Stimulated activated CD4-positive, alpha-beta T cell treated with anti-CD3 and anti-CD28 coated beads, Interleukin-2, amount 100 ng/mL, for 4 hours (primary cell): Measurements from ENCODE around the gene DKK1.
"Not testable (repeated sequence)": the region's sequence is repeated elsewhere in the genome, so short reads cannot be mapped to it uniquely, and the experiment has no call there.

Experiments used
- DNase-seq: peaks from one replicate; pipeline ENCODE4 v3.0.0-alpha.2; 2020; ENCODE audit warnings: low read depth

The DKK1 gene

DNA sequence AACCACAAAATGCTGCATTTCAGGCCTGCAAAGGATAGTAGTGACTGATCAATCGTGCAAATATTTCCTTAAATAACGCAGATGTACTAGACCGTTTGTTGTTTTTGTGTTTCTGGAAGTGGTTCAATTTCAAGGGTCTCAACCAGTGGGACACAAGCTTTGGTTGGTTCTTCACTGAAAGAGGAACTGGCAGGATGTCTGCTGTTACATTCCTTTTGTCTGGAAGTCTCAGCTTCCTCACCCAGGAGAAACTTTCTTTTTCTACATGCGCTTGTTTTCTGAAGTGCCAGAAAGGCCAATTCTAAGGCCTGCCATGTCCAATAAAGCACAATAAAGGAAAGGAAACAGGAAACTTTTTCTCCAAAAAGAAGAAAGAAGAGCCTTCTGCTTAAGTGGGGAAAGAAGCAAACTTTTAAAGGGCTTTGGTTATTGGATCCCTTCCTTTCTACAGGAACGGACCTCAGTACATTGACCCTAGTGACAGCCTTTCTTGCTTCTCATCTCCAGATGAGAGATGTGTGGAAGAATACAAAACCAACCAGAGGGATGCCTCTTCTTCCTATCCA, 4.1 kb downstream of the DKK1 start:
- DNase-seq, result no peak

- no peak for DNase-seq
Measured at GRCh38 chr10:52318822-52319464, 4.9 kb downstream of the DKK1 start.

- DNase-seq, result no peak
Measured at GRCh38 chr10:52319926-52320325, 5.8 kb downstream of the DKK1 start.

GRCh38 chr10:52322323-52322722, 8.2 kb downstream of the DKK1 start:
- DNase-seq, result no peak

DNA sequence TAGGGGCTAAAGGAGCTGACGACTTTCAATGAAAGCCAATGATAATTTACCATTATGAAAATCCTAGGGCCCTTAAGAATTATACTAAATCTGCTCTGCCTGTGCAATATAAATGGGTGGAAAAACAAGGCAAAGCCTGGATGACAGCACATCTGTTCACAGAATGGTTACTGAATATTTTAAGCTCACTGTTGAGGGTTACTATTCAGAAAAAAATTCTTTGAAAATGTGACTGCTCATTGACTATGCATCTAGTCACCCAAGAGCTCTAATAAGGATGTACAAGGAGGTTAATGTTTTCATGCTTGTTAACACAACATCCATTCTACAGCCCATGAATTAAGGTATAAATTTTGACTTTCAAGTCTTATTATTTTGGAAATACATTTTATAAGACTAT, 8.9 kb downstream of the DKK1 start:
- DNase-seq, result no peak

DNA sequence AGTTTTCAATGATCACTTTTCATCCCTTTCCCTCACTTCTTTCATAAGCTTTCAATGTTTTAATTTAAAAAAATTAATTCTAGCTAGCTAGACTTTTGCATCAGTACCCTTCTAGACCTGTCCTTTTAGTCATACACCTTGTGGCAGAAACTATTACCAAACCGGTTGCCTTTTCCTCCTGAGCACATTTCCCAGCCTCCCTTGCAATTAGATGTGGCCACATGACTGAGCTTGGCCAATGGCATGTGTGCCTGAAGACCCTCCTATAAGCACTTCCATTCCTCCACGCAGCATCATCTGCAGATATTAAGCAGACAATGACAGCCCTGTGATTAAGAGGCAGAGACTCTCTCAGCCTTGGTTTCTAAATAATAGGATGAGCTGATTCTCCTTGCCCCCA, 12.3 kb downstream of the DKK1 start:
- DNase-seq, result no peak

- no peak for DNase-seq
Measured at GRCh38 chr10:52331638-52332364, 17.7 kb downstream of the DKK1 start.

GRCh38 chr10:52332815-52333214, 18.7 kb downstream of the DKK1 start:
- DNase-seq, result no peak

GRCh38 chr10:52334595-52334994, 20.5 kb downstream of the DKK1 start:
- no peak for DNase-seq

GRCh38 chr10:52335665-52336064, 21.6 kb downstream of the DKK1 start:
- no peak for DNase-seq

DNA sequence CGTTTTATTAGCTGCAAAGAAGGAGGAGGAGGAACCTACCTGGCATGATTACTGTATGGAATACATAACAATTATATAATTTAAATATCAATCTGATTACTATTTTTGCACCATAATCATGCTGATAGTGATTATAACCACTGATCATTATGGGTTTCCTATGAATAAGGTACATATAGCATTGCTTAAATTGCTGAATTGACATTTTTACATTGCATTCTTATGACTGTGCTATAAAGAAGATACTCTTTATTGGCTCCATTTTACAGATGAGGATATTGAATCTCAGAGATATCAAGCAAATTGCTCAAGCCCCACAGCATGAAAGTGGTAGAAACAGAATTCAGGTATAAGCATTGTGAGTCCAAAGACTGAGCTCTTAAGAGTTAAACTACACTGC, 23.1 kb downstream of the DKK1 start:
- no peak for DNase-seq

GRCh38 chr10:52343439-52343838, 29.4 kb downstream of the DKK1 start:
- DNase-seq, result no peak

- DNase-seq, result no peak
Measured at GRCh38 chr10:52346394-52347326, 32.6 kb downstream of the DKK1 start.

- no peak for DNase-seq
Measured at GRCh38 chr10:52347327-52347667, 33.2 kb downstream of the DKK1 start.

DNA sequence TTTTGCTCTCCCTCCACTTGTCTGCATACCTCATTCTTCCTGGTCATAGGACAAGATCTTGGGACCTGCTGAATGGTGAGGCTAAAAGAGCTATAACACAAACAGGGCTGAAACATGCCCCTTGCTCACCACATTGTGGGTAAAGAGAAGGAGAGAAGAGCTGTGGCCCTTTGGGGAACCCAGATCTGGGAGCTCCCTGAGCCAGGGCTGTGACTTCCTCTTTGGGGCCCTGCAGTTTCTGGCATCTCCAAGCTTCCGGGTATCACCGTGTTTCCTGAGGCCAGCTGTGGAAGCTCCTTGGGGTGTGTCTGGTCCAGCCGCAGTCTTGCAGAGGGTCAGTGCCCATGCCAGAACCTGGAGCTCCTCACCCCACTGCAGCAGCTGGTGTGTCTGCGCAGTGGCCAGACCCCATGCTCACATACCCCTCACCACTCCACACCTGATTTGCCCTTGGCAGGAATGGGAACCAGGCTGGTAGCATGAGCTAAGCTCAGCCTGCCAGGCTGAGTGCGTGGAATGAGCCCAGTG, 34.0 kb downstream of the DKK1 start:
- no peak for DNase-seq

GRCh38 chr10:52351914-52352330, 37.8 kb downstream of the DKK1 start:
- DNase-seq, result no peak

GRCh38 chr10:52353205-52353604, 39.1 kb downstream of the DKK1 start:
- DNase-seq, result no peak

- no peak for DNase-seq
Measured at GRCh38 chr10:52353960-52354394, 39.9 kb downstream of the DKK1 start.

- no peak for DNase-seq
Measured at GRCh38 chr10:52357971-52358370, 43.9 kb downstream of the DKK1 start.

DNA sequence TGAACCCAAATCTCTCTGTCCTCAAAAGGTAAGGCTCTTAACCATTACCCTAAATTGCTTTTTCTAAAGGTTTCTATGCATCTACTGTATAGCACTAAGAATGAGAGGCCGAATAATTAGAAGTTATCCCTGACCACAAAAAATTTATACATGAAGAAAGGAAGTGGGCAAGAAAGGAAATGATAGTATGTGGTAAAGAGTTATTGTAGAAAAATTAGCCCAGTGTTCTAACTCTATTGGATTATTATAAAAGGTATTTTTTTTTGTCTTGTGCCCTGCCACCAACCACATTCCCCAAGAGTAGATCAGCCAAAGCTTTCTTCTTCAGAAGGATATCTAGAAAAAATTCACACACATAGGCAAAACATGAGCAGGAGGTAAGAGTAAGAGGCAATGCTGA, 45.4 kb downstream of the DKK1 start:
- DNase-seq, result no peak

GRCh38 chr10:52365547-52366432, 51.7 kb downstream of the DKK1 start:
- not testable (repeated sequence) for DNase-seq
